Ishikawa (cell line): ENCODE data around the gene FEM1B.

ENCODE experiments used
- CEBPB ChIP-seq: IDR thresholded peaks from 2 replicates; pipeline ENCODE4 v1.6.1; 2012
- CREB1 ChIP-seq: IDR thresholded peaks from 2 replicates; pipeline ENCODE4 v1.6.1; 2012; ENCODE audit warnings: low read depth
- EP300 ChIP-seq: IDR thresholded peaks from 2 replicates; pipeline ENCODE4 v1.6.1; 2012; ENCODE audit warnings: borderline replicate concordance
- FOXM1 ChIP-seq: IDR thresholded peaks from 2 replicates; pipeline ENCODE4 v1.6.1; 2012; ENCODE audit warnings: low read depth, borderline replicate concordance
- RAD21 ChIP-seq: IDR thresholded peaks from 2 replicates; pipeline ENCODE4 v1.6.1; 2012; ENCODE audit warnings: low read depth
- REST ChIP-seq: IDR thresholded peaks from 2 replicates; pipeline ENCODE4 v1.6.1; 2012; ENCODE audit warnings: low read depth, mild to moderate bottlenecking
- TAF1 ChIP-seq: IDR thresholded peaks from 2 replicates; pipeline ENCODE4 v1.6.1; 2012; ENCODE audit warnings: low read depth, mild to moderate bottlenecking
- TCF12 ChIP-seq: IDR thresholded peaks from 2 replicates; pipeline ENCODE4 v1.6.1; 2012; ENCODE audit warnings: low read depth
- TEAD4 ChIP-seq: IDR thresholded peaks from 2 replicates; pipeline ENCODE4 v1.6.1; 2012
- USF1 ChIP-seq: IDR thresholded peaks from 2 replicates; pipeline ENCODE4 v1.6.1; 2012
- YY1 ChIP-seq: IDR thresholded peaks from 2 replicates; pipeline ENCODE4 v1.6.1; 2012; ENCODE audit warnings: low read depth
- ZBTB7A ChIP-seq: IDR thresholded peaks from 2 replicates; pipeline ENCODE4 v1.6.1; 2012; ENCODE audit warnings: low read depth
- TF ChIP-seq, protein P1 (sequence below): IDR thresholded peaks from 2 replicates; pipeline ENCODE4 v1.6.1; 2012

- TF ChIP-seq TCF12 (no peak), FOXM1 (no peak), EP300 (no peak), CREB1 (no peak), TEAD4 (no peak), TAF1 (no peak), REST (no peak), ZBTB7A (no peak), YY1 (no peak), RAD21 (no peak), CEBPB (no peak), USF1 (no peak)
- TF ChIP-seq, protein P1, sequence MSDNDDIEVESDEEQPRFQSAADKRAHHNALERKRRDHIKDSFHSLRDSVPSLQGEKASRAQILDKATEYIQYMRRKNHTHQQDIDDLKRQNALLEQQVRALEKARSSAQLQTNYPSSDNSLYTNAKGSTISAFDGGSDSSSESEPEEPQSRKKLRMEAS: no peak
These were observed 21.9 kb downstream of the FEM1B start for GRCh38 chr15:68299436-68299835.
